ENCODE measurements around the gene CD84.
A peak's percentile ranks its signal among the peaks of the same experiment; 100 is the strongest.
"Not testable (repeated sequence)": the region's sequence is repeated elsewhere in the genome, so short reads cannot be mapped to it uniquely, and the experiment has no call there.

The CD84 gene

GRCh38 chr1:160560806-160561205 lies 18.5 kb downstream of the CD84 start:
- peaks cover 26% of the 10 kb centered on the region for H3K4me1 ChIP-seq

GRCh38 chr1:160560045-160560705 lies 19.1 kb downstream of the CD84 start:
- Histone ChIP-seq H3K4me3 (no peak overlapping the region), H3K27ac (no peak overlapping the region), H3K27me3 (no peaks in the 10 kb centered on the region), H3K9ac (no peak overlapping the region), H4K20me1 (no peaks in the 10 kb centered on the region), H3K36me3 (peaks cover 6% of the 10 kb centered on the region; the same call in 1 of the 2 replicates), H3K9me3 (peaks cover 67% of the 10 kb centered on the region), H3K4me2 (no peak overlapping the region), H3K4me1 (peaks cover 20% of the 10 kb centered on the region)
- no peak for TF ChIP-seq Cebpa-rat (IDR thresholded peaks at IDR 0.05)

More at GRCh38 chr1:160560806-160561205, 18.5 kb downstream of the CD84 start:
- Histone ChIP-seq H3K27ac (no peak overlapping the region), H3K9me3 (peaks cover 67% of the 10 kb centered on the region), H3K36me3 (peaks cover 6% of the 10 kb centered on the region; the same call in 1 of the 2 replicates), H3K4me3 (no peak overlapping the region), H3K9ac (no peak overlapping the region), H3K27me3 (no peaks in the 10 kb centered on the region), H3K4me2 (no peak overlapping the region), H4K20me1 (no peaks in the 10 kb centered on the region)
- TF ChIP-seq Cebpa-rat (IDR thresholded peaks at IDR 0.05), result no peak

DNA sequence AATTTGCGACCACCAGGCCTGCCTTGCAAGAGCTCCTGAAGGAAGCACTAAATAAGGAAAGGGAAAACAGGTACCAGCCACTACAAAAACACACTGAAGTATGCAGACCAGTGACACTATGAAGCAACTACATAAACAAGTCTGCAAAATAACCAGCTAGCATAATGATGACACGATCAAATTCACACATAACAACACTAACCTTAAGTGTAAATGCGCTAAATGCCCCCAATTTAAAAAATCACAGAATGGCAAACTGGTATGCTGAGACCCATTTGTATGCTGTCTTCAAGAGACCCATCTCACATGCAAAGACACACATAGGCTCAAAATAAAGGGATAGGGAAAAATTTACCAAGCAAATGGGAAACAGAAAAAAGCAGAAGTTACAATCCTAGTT lies 19.9 kb downstream of the CD84 start:
- H3K27ac ChIP-seq, H3K4me2 ChIP-seq, H3K27me3 ChIP-seq: not testable (repeated sequence)

DNA sequence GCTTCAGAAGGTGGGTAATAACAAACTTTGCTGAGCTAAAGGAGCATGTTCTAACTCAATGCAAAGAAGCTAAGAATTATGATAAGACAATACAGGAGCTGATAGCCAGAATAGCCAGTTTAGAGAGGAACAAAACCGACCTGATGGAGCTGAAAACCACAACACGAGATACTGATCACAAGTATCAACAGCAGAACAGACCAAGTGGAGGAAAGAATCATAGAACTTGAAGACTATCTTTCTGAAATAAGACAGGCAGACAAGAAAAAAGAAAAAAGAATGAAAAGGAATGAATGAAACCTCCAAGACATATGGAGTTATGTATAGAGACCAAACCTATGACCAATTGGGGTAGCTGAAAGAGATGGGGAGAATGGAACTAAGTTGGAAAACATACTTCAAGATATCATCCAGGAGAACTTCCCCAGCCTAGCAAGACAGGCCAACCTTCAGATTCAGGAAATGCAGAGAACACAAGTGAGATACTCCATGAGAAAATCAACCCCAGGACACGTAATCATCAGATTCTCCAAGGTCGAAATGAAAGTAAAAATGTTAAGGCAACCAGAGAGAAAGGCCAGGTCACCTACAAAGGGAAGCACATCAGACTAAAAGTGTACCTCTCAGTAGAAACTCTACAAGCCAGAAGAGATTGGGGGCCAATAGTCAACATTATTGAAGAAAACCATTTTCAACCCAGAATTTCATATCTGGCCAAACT lies 20.5 kb downstream of the CD84 start:
- peaks cover 3% of the 10 kb centered on the region; the same call in 1 of the 2 replicates for H3K36me3 ChIP-seq
- H3K27me3 ChIP-seq, result no peaks in the 10 kb centered on the region
- no peaks in the 10 kb centered on the region for H4K20me1 ChIP-seq
- H3K9me3 ChIP-seq, result peaks cover 63% of the 10 kb centered on the region
- no peak overlapping the region for H3K9ac ChIP-seq
- TF ChIP-seq Cebpa-rat (IDR thresholded peaks at IDR 0.05), result no peak
- H3K4me3 ChIP-seq, result no peak overlapping the region
- H3K4me1 ChIP-seq, result peaks cover 15% of the 10 kb centered on the region
- H3K27ac ChIP-seq, result no peak overlapping the region
- H3K4me2 ChIP-seq, result 0 out of 2 replicates have a peak overlapping the region, but pooled peaks have one; percentile 16

More for the DNA sequence above, 19.9 kb downstream of the CD84 start:
- not testable (repeated sequence) for H3K4me3 ChIP-seq, H4K20me1 ChIP-seq, H3K36me3 ChIP-seq, H3K9ac ChIP-seq
- peaks cover 12% of the 10 kb centered on the region for H3K4me1 ChIP-seq
- peaks cover 67% of the 10 kb centered on the region for H3K9me3 ChIP-seq

DNA sequence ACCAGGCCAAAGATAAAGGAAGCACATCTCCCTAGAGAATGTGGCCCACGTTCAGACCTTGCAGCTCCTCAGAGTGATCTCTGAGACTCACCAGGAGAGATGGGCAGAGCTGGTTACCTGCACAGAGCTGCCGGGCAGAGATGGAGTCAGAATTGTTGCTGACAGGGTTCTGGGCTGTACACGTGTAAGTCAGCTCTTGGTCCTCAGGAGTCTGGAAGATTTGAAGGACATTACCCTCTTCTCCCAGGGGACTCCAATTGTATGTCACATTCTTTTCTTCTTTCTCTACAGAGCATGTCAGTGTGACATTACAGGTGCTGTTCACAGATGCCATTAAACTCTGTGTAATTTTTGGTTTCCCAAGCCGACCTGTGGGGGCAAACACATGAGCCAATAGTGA lies 25.5 kb downstream of the CD84 start:
- Histone ChIP-seq H4K20me1 (no peaks in the 10 kb centered on the region), H3K4me2 (peak overlapping the region; percentile 36), H3K9me3 (peaks cover 12% of the 10 kb centered on the region), H3K4me3 (no peak overlapping the region), H3K27me3 (no peaks in the 10 kb centered on the region), H3K36me3 (peaks cover 19% of the 10 kb centered on the region), H3K9ac (no peak overlapping the region), H3K4me1 (peaks cover 51% of the 10 kb centered on the region), H3K27ac (peak overlapping the region; percentile 23; the same call in 1 of the 2 replicates)
- no peak for TF ChIP-seq Cebpa-rat (IDR thresholded peaks at IDR 0.05)

- peaks cover 57% of the 10 kb centered on the region for H3K4me1 ChIP-seq
- H3K36me3 ChIP-seq, result peaks cover 19% of the 10 kb centered on the region
- H3K27me3 ChIP-seq, result no peaks in the 10 kb centered on the region
- no peak overlapping the region for H3K4me2 ChIP-seq
- TF ChIP-seq Cebpa-rat (IDR thresholded peaks at IDR 0.05), result no peak
- no peak overlapping the region for H3K27ac ChIP-seq
- H3K4me3 ChIP-seq, result no peak overlapping the region
- no peaks in the 10 kb centered on the region for H4K20me1 ChIP-seq
- no peak overlapping the region for H3K9ac ChIP-seq
- no peaks in the 10 kb centered on the region for H3K9me3 ChIP-seq
Measured at GRCh38 chr1:160552425-160552824, 26.9 kb downstream of the CD84 start.

DNA sequence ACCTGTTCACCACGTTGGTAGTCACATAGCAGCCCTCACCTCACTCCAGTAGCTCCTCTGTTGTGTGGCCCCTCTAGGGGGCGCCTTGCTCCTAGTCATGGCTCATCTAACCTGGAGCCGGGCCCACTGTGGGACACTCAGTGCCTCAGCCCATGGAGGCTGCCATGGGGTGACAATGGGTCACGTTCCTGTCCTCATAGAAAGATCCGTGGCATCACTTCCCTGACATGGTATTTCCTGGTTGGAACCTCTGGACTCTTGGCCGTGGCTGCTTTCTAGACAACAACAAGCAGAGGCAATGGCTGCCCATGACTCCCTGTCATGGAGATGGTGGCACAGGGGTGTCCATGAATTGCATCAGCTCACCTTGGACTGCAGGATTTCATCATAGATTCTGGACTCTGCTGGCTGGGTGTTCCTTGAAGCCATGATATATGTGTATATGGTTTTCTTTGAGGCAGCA lies 28.7 kb downstream of the CD84 start:
- H3K4me1 ChIP-seq, result peaks cover 74% of the 10 kb centered on the region

GRCh38 chr1:160549665-160550006 lies 29.7 kb downstream of the CD84 start:
- H3K27ac ChIP-seq, result peak overlapping the region; percentile 88
- peaks cover 84% of the 10 kb centered on the region for H3K4me1 ChIP-seq
- peaks cover 19% of the 10 kb centered on the region for H3K36me3 ChIP-seq
- peak overlapping the region; percentile 75 for H3K9ac ChIP-seq
- H3K4me2 ChIP-seq, result peak overlapping the region; percentile 85
- H4K20me1 ChIP-seq, result no peaks in the 10 kb centered on the region
- H3K9me3 ChIP-seq, result no peaks in the 10 kb centered on the region
- peak overlapping the region; percentile 19; the same call in 1 of the 2 replicates for H3K4me3 ChIP-seq
- H3K27me3 ChIP-seq, result no peaks in the 10 kb centered on the region
- TF ChIP-seq Cebpa-rat (IDR thresholded peaks at IDR 0.05), result no peak

More for the DNA sequence above, 28.7 kb downstream of the CD84 start:
- H4K20me1 ChIP-seq, result no peaks in the 10 kb centered on the region
- H3K9ac ChIP-seq, result no peak overlapping the region; the same call in 1 of the 2 replicates
- H3K27ac ChIP-seq, result peak overlapping the region; percentile 88
- H3K4me3 ChIP-seq, result no peak overlapping the region
- TF ChIP-seq Cebpa-rat (IDR thresholded peaks at IDR 0.05), result no peak
- no peaks in the 10 kb centered on the region for H3K9me3 ChIP-seq
- H3K4me2 ChIP-seq, result peak overlapping the region; percentile 85
- H3K36me3 ChIP-seq, result peaks cover 19% of the 10 kb centered on the region
- no peaks in the 10 kb centered on the region for H3K27me3 ChIP-seq

DNA sequence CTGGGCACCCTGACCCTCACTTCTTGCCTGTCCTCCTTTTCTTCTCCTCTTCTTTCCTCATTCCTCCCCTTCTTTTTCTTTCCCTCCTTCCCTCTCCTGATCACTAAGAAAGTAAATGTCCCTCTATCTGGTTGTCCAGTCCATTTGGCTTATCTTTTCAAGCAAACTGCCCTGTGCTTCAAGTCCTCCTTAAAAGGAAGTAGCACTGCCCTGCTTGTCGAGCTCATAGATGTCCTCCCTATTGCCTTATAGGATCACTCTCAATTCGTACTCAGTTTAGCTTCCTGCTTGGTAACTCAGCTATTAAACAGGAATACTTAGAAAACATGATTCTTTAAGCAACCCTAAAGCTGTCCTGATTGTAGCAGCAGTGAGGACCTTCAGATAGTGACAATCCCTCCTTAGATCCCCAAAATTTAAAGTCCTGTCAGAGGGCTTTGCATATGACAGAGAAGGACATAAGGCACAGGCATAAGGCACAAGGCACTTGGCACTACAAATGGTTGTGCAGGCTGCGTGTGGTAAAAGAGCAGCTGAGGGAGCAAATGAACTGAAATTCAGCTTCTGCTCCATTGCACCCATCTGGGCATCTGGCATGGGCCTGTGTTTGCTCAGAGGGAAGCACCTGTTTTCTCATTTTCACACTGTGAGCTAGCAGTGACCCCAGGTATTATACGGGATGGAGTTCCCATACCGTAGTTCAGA lies 30.2 kb downstream of the CD84 start:
- peak overlapping the region; percentile 19; the same call in 1 of the 2 replicates for H3K4me3 ChIP-seq
- H3K27me3 ChIP-seq, result no peaks in the 10 kb centered on the region
- H3K4me2 ChIP-seq, result peak overlapping the region; percentile 85
- H3K27ac ChIP-seq, result peak overlapping the region; percentile 88
- peaks cover 19% of the 10 kb centered on the region for H3K36me3 ChIP-seq
- peaks cover 87% of the 10 kb centered on the region for H3K4me1 ChIP-seq
- no peaks in the 10 kb centered on the region for H3K9me3 ChIP-seq
- peak overlapping the region; percentile 75 for H3K9ac ChIP-seq
- no peak for TF ChIP-seq Cebpa-rat (IDR thresholded peaks at IDR 0.05)
- no peaks in the 10 kb centered on the region for H4K20me1 ChIP-seq

Data from BLaER1 (cell line).